Activated B cell treated with CpG ODN at 0.5 μM for 24 hours (primary cell): ENCODE results near the gene BTF3. TPM values are rescaled to one million over a fixed set of nuclear protein-coding genes. Genes with fewer than 3 reads are reported as not detected.
"Not testable (repeated sequence)": the region's sequence is repeated elsewhere in the genome, so short reads cannot be mapped to it uniquely, and the experiment has no call there.

Experiments used
- ATAC-seq: fragments of 200-7000 bp; cut with Tn5 transposase; one replicate; pipeline ENCODE4 v1.10.0; 2021; ENCODE audit warnings: low read depth, mild to moderate bottlenecking, moderate library complexity
- CTCF ChIA-PET: fragments of 350-600 bp; sonication (Branson Sonifier 250); formaldehyde crosslinking; loops from one replicate; lab custom pipeline; 2021; ENCODE audit warnings: antibody characterized with exemption; lab: Charles Lee
- POLR2A ChIA-PET: fragments of 350-600 bp; sonication (Branson Sonifier 250); formaldehyde crosslinking; loops from one replicate; lab custom pipeline; 2021; ENCODE audit warnings: antibody characterized with exemption; lab: Charles Lee
- DNase-seq: peaks from one replicate; pipeline ENCODE4 v3.0.0; 2022
- H3K27ac Mint-ChIP-seq: one replicate; pipeline ENCODE4 v1.8.0; 2020; ENCODE audit warnings: mixed read lengths
- H3K27me3 Mint-ChIP-seq: one replicate; pipeline ENCODE4 v1.8.0; 2021; ENCODE audit warnings: mixed read lengths
- H3K36me3 Mint-ChIP-seq: one replicate; pipeline ENCODE4 v1.8.0; 2021; ENCODE audit warnings: low read depth, mixed read lengths
- H3K4me1 Mint-ChIP-seq: one replicate; pipeline ENCODE4 v1.8.0; 2021; ENCODE audit warnings: mixed read lengths
- H3K4me3 Mint-ChIP-seq: one replicate; pipeline ENCODE4 v1.8.0; 2020; ENCODE audit warnings: mild to moderate bottlenecking, mixed read lengths
- H3K9me3 Mint-ChIP-seq: one replicate; pipeline ENCODE4 v1.8.0; 2020; ENCODE audit warnings: mixed read lengths
- intact Hi-C: fragments of 100-400 bp; cut with micrococcal nuclease; formaldehyde crosslinking; loops from one replicate; pipeline ENCODE4 v1.15.1; 2024
- total RNA-seq: library from RNA; stranded (reverse); gene quantifications from 2 replicates; pipeline ENCODE4 v1.2.3, GENCODE V29; 2022
- TF ChIP-seq, protein P1 (sequence below): fragments of 200-600 bp; IDR thresholded peaks from one replicate; pipeline ENCODE4 v1.8.0; 2022; ENCODE audit warnings: antibody characterized with exemption, mild to moderate bottlenecking

The BTF3 gene
- total RNA-seq, 1 donor from 2014 or later: 753 TPM

- H3K36me3 Mint-ChIP-seq: no peaks in the 10 kb centered on the region
- CTCF ChIA-PET: no interaction called here
Observed at GRCh38 chr5:73460133-73460532, 38.1 kb upstream of the BTF3 start.

GRCh38 chr5:73464016-73464745 lies 34.1 kb upstream of the BTF3 start:
- no peaks in the 10 kb centered on the region for H3K4me1 Mint-ChIP-seq
- H3K4me3 Mint-ChIP-seq: no peak overlapping the region
- H3K36me3 Mint-ChIP-seq: no peaks in the 10 kb centered on the region
- H3K27me3 Mint-ChIP-seq: peaks cover 36% of the 10 kb centered on the region
- ChIA-PET CTCF (no interaction called here), POLR2A (no interaction called here)
- TF ChIP-seq, protein P1, sequence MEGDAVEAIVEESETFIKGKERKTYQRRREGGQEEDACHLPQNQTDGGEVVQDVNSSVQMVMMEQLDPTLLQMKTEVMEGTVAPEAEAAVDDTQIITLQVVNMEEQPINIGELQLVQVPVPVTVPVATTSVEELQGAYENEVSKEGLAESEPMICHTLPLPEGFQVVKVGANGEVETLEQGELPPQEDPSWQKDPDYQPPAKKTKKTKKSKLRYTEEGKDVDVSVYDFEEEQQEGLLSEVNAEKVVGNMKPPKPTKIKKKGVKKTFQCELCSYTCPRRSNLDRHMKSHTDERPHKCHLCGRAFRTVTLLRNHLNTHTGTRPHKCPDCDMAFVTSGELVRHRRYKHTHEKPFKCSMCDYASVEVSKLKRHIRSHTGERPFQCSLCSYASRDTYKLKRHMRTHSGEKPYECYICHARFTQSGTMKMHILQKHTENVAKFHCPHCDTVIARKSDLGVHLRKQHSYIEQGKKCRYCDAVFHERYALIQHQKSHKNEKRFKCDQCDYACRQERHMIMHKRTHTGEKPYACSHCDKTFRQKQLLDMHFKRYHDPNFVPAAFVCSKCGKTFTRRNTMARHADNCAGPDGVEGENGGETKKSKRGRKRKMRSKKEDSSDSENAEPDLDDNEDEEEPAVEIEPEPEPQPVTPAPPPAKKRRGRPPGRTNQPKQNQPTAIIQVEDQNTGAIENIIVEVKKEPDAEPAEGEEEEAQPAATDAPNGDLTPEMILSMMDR: no peak
- intact Hi-C loops: no loop called here
- DNase-seq (no peak), ATAC-seq (no peak)
- no peaks in the 10 kb centered on the region for H3K9me3 Mint-ChIP-seq
- no peak overlapping the region for H3K27ac Mint-ChIP-seq

More at GRCh38 chr5:73460133-73460532, 38.1 kb upstream of the BTF3 start:
- POLR2A ChIA-PET: no interaction called here
- DNase-seq (no peak), ATAC-seq (no peak)
- H3K4me1 Mint-ChIP-seq: no peaks in the 10 kb centered on the region
- H3K27me3 Mint-ChIP-seq: peaks cover 47% of the 10 kb centered on the region
- H3K27ac Mint-ChIP-seq: no peak overlapping the region
- H3K9me3 Mint-ChIP-seq: peaks cover 7% of the 10 kb centered on the region
- TF ChIP-seq, protein P1: no peak
- intact Hi-C loops: no loop called here
- H3K4me3 Mint-ChIP-seq: no peak overlapping the region

DNA sequence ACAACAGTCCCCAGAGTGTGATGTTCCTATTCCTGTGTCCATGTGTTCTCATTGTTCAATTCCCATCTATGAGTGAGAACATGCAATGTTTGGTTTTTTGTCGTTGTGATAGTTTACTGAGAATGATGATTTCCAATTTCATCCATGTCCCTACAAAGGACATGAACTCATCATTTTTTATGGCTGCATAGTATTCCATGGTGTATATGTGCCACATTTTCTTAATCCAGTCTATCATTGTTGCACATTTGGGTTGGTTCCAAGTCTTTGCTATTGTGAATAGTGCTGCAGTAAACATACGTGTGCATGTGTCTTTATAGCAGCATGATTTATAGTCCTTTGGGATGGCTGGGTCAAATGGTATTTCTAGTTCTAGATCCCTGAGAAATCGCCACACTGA lies 29.6 kb upstream of the BTF3 start:
- H3K9me3 Mint-ChIP-seq, DNase-seq, H3K36me3 Mint-ChIP-seq, POLR2A ChIA-PET, intact Hi-C loops, H3K4me3 Mint-ChIP-seq, H3K4me1 Mint-ChIP-seq, CTCF ChIA-PET, H3K27ac Mint-ChIP-seq, ATAC-seq: not testable (repeated sequence)
- H3K27me3 Mint-ChIP-seq: peaks cover 37% of the 10 kb centered on the region

DNA sequence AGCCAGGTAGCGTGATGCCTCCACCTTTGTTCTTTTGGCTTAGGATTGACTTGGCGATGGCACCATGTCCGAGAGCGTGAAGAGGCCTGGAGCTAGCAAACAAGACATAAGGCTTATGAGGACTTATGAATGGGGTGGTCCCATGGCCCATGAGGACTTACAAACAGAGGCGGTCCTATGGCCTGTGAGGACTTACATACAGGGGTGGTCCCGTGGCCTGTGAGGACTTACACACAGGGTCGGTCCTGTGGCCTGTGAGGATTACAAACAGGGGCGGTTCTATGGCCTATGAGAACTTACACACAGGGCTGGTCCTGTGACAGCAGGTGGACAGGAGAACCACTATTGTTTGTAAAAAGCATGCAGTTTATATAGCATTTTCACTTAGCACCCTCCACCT lies 28.4 kb upstream of the BTF3 start:
- TF ChIP-seq, protein P1: no peak
- no peak for ATAC-seq
- CTCF ChIA-PET: no interaction called here
- no peak for DNase-seq
- no peaks in the 10 kb centered on the region for H3K4me1 Mint-ChIP-seq
- H3K4me3 Mint-ChIP-seq: no peak overlapping the region
- peaks cover 2% of the 10 kb centered on the region for H3K9me3 Mint-ChIP-seq
- POLR2A ChIA-PET: no interaction called here
- H3K27ac Mint-ChIP-seq: no peak overlapping the region
- H3K36me3 Mint-ChIP-seq: no peaks in the 10 kb centered on the region
- intact Hi-C loops: no loop called here
- peaks cover 32% of the 10 kb centered on the region for H3K27me3 Mint-ChIP-seq

DNA sequence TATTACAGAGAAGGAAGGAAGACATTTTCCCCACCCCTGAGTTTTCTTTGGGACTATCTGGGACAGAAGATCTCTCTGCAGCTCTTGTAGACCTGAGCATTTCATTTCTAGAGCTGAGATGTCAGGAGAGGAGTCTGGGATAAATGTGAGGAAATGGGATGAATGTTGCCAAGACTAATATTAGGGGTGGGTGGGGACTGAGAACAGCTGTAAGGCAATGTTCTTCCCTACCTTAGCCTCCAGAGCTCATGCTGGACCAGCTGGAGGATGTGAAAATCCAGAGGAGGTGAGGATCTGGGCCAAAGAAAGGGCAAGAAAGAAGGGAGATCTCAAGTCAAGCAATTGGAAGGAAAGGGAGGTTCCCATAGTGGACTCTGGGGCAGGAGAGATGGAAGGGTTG lies 26.6 kb upstream of the BTF3 start:
- no peak overlapping the region for H3K4me3 Mint-ChIP-seq
- no peaks in the 10 kb centered on the region for H3K4me1 Mint-ChIP-seq
- TF ChIP-seq, protein P1: no peak
- ChIA-PET CTCF (no interaction called here), POLR2A (no interaction called here)
- H3K27me3 Mint-ChIP-seq: peaks cover 27% of the 10 kb centered on the region
- no peak for ATAC-seq
- H3K27ac Mint-ChIP-seq: no peak overlapping the region
- intact Hi-C loops: no loop called here
- peaks cover 2% of the 10 kb centered on the region for H3K9me3 Mint-ChIP-seq
- no peaks in the 10 kb centered on the region for H3K36me3 Mint-ChIP-seq
- DNase-seq: no peak

GRCh38 chr5:73472116-73472515 lies 26.1 kb upstream of the BTF3 start:
- intact Hi-C loops: no loop called here
- H3K27ac Mint-ChIP-seq: no peak overlapping the region
- TF ChIP-seq, protein P1: no peak
- no peak overlapping the region for H3K4me3 Mint-ChIP-seq
- peaks cover 2% of the 10 kb centered on the region for H3K9me3 Mint-ChIP-seq
- ChIA-PET POLR2A (no interaction called here), CTCF (no interaction called here)
- H3K4me1 Mint-ChIP-seq: no peaks in the 10 kb centered on the region
- no peaks in the 10 kb centered on the region for H3K36me3 Mint-ChIP-seq
- DNase-seq (no peak), ATAC-seq (no peak)
- peaks cover 25% of the 10 kb centered on the region for H3K27me3 Mint-ChIP-seq
